CD4-positive, alpha-beta T cell treated with Interferon gamma for 1 hour (primary cell): ENCODE data around the gene PIK3C3.

Source experiments
- DNase-seq: peaks from one replicate; pipeline ENCODE4 v3.0.0-alpha.2; 2020

PIK3C3 gene

DNA sequence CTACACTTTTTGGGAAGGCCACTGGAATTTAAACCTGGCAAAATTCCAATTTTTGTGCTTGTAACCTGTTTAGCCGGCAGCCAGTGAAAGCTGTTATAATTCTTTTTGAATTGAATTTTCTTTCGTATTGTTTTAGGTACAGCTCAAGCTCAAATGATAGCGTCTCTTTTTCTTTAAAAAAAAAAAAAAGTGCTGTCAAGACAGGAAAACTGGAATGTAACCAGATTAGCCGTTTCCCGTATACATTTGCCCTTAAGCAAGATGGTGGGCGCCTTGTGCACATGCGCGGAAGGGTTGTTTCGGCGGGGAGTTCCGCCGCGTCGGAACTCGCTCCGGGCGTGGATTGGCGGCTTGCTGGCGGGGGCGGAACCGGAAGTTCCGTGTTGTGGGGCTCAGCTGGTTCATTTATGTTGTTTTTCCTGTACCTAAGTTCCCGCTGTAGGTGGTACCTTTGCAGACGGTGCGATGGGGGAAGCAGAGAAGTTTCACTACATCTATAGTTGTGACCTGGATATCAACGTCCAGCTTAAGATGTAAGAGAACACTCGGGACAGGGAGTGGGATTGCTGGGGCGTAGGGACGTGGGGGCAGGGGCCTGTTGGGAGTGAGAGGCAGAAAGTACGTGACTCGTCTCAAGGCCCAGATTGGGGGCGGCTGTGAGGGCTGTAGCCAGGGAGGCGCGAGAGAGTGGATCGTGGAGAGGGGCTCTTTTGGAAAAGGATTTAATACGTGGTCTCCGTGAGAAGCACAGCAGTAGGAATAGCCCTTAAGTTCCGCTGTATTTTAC is at the start of gene PIK3C3:
Gene PIK3C3 (plus strand): TSS at position 408 of the 787 bp plus-strand sequence. CDS start 58 bp downstream, at position 466.
- DNase-seq: peak; percentile 97

DNA sequence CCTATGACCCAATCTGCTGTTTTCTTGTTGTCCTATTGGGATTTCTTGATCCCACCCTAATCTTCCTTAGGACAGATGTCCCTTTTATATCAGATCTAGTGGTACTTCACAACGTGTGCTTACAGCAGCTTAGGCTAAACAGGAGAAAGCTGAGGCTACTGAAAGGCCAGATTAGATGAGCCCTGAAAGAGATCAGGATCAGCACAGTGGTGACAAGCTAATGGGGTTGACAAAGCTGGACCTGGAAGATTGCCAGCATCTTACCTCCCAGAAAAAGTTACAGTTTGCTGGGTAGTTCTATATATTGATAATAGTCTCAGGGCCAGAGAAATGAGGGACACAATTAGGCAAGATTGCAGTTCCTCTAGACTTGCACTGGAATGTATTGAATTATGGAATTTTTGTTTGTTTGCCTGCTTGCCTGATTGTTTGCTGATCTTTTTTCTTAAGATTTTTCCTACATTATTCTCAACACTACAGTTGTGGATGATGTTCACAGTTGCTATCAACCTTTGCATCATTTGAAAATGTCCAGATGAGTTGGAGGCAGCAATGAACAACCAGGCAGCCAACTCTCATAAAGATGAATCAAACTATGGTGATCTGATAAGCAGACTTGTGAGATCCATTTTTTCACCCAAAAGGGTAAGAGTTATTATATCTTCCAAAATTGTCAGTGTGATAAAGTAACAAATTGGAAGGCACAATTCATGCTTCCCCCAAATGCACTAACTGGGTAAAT is 49.1 kb upstream of the PIK3C3 start:
- no peak for DNase-seq

DNA sequence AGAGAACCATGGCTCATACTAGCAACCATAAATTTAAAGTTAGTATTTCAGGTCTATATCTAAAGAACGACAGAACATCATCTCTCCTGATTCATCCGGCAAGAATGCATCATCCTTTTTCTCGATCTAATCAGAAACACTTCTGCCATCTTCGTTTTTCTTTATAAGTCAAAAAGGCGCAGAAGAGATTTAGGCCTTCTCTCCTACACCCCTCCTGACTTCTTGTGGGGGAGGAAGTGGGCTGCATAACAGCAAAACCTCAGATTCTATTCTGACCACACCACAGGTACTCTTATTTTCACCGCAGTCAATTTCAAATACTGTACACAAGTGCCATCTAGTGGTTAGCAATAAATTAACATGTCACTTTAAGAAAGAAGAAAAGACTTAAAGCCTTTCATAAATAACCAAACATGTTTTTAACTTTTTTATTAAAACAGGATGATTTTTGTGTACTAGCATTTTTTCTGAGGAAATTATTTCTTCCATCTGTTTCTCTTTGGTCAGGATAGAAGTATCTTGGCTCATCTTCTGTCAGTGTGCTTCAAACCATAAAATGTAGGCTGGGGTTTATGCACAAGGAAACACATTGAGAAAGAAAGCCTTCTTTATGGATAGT is 48.4 kb upstream of the PIK3C3 start:
- DNase-seq: peak; percentile 11

DNA sequence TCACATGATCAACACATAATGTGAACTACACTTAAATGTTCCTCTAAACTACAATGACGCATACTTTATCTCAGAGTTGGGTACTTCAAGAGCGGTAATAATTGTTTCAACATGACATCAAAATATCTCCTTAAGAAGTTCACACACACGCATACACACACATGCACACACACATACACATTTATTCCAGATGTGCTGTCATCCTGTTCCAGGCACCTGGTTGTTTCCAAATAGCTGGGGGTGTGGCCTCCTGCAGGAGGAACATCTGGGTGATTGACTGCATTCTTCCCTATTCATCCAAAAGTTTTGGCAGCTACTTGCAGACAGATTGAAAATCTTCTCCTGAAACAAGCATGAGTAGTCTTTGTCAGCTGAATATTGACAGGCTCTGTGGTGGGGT is 37.9 kb upstream of the PIK3C3 start:
- DNase-seq: no peak

DNA sequence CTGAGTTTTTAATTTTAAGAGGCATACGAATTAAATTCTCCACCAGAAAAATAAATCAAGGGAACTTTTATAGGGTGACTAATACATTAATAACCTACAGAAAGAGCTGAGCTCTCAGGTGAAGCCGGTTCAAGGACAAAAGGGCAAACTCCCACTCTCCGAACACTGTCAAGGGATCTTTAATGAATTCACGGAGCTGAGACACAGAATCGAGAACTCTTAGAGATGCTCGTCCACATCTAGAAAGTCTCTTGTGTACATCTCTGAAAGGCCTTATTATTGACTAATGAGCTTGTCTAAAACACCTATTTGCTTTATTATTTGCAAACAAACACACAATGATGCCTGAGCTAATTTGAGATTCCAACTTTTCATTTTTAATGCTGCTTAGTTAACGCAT is 33.3 kb upstream of the PIK3C3 start:
- DNase-seq: no peak

DNA sequence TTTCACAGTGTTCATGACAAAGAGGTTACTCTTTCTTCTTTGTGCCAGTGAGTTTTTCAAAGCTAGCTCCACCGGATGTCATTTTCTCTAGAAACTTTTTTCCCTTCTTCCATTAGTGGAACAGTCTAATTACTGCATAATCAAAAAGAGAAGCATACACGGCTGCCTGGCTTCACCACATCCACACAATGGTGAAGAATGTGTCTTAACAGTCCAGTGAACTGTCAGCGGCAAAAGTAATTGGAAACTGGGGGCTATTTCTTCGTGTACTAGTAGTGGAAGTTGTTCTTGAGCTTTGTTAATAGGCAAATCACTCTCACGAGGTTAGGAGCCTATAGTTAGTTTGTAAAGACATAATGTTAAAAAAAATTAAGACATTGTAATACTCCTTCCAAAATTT is 32.9 kb upstream of the PIK3C3 start:
- DNase-seq: no peak

DNA sequence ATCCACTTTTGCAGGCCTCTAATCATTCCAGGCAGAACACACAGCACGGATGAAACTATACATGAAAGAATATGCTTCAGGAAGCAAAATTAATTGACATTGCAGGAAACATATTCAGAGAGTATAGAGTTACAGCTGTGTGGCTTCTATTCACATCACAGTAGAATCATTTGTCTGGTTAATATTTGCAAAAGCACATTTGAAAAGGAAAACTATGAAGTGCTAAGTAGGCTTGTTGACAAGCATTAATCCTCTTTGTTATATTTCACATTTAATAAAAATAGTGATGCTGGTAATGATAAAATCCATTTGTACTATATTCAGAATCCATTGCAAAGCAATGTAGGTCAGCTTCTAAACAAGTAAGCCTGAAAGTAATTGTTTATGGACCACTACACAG is 32.2 kb upstream of the PIK3C3 start:
- DNase-seq: no peak

DNA sequence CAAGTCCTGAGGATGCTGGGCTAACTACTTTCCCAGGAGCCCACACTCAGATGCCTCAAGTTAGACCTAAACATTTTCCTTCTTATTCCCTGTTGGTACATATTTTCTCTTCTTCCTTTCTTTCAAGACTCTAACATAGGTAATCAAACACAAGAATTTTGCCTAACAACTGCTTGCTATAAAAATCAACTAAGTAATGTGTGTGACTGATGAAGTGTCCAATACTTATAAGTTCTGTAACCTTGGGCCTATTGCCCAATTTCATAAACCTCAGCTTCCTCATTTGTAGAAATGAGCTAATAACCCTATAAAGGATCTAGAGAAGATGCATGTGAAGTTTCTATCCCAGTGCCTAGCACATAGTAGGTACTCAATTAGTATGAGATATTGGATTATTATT is 31.6 kb upstream of the PIK3C3 start:
- no peak for DNase-seq

DNA sequence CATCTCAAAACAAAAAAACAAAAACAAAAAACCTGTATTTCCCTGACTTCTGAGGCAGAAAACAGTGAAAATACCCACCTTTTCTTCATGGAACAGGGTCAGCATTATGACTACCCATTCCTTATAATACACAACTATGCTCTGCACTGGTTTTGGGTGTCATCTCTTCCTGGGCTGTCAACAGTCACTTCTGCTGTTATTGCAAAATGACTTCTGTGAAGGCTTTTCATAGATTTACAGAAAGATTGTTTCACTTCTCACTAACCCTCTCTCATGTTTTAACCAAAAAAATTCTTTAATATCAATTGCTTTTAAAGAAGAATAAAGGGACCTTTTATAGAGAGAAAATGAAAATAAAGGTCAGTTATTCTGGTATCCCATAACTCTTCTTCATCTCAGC is 26.5 kb upstream of the PIK3C3 start:
- DNase-seq: no peak

DNA sequence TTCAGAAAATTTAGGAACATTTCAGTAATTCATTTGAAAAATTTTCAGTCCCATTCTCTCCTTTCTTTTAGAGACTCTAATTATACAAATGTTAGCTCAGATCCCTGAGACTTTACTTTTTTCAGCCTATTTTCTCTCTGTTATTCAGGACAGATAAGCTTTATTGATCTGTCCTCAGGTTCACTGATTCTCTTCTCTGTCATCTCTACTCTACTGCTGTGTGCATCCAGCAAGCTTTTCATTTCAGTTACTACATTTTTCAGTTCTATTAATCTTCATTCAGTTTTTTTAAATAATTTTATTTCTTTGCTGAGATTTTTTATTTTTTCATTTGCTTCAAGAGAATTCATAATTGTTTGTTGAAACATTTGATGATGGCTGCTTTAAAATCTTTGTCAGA is 22.1 kb upstream of the PIK3C3 start:
- DNase-seq: no peak

DNA sequence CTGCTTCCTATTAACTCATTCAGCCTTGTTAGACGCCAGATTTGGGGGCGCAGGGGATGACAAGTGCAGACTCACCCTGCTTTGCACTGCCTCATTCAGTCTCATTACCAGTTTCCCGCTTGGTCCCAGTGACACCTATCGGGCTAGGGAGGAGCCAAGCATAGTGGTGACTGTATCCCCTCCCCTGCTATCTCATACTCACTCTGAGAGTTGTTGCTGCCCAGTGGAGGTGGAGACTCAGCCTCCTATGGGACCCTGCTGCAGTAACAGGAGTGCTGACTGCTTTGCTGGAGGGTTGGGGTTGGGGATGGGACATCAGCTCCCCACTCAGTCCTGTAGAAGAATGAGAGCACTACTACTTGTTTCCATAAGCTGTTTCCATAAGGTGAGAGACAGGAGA is 21.3 kb upstream of the PIK3C3 start:
- no peak for DNase-seq

DNA sequence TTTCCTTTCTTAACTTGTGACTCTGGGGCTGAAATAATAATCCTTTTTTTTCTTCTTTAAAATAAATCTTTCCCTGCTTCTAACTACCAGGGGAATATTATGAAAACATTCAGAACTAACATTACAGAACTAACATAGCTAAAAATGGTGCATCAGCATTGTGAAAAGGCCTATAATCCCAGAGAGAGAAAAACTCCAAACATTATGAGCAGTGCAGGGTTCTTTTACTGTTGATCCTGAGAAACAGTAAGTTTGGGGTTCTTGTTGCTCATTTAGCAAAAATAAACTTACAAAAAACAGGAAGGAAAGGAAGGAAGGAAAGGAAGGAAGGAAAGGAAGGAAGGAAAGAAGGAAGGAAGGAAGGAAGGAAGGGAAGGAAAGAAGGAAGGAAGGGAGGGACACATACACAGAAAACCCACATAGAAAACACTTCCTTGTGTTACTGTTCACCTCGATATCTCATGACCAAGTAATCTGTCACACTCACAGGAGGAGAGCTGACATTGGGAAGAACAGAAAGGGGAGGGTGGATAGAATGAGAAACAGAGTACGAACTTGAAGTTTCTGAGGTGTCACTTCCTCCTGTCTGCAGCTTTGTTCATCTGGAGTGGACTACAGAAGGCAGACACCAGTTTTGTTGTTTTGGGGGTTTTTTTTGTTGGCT is 18.4 kb upstream of the PIK3C3 start:
- no peak for DNase-seq

DNA sequence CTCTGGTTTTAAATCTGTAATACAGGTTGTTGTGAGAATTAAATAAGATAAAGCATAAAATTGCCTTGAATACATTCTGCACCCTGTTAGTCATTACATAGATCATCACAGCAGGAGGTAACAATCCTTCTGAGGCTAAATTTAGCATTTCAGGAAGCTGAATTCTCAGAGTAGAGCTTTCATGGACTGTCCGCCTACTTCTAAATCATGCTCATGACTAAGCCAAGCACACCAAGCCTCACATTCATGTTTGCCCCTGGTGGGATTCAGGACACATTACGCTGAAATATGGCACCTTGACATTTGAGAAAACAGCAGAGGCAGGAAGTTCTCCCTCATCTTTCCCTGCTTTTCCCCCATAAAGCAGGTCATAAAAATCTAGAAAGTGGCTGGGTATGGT is 16.6 kb upstream of the PIK3C3 start:
- DNase-seq: no peak

DNA sequence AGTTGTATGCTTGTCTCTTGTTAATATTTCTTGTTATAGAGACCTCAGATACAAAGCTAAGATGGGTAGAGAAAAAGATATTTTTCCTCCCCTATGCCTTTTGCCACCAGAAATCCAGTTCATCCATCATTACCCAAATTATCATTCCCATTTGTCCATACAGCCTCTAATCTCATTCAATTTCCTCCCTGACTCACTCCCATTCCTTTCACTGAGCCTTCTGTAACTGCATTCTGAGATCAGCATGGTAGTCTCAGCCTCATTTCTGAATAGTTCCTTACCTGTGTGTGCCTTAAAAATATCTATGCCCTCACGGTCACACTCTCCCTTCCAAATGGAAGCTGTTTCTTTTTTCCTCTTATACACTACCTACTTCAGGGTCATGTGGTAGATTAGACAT is 15.7 kb upstream of the PIK3C3 start:
- DNase-seq: no peak

DNA sequence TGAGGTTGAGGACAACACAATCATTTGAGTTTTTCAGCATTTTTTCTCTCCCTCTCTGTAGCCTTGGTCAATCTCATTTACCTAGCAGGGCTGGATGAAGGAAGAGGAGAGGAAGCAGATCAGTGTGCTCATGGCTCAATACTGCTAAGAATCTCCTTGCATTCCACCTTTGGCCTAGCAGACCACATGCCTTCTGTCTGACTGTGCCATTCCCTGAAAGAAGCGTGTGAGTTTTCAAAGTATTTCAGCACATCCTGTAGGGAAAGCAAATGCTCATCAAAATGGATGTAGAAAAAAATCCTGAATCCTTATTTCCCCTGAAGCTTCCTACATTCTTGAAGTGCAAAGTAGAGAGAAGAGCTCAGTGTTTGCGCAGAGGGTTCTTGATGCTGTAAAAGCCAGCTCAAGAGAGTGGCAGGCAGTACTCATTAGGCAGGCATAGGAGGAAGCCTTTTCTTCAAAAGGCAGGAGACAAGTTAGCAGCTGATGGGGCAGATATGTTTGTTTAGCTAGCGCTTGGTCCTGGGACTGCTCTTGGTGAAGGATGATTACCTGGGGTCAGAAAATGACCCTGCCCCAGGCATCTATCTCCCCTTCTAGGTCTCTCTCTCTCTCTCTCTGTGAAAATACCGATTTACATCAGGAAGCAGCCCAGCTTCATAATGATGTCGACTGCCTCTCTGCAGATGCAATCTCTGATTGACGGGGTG is 14.4 kb upstream of the PIK3C3 start:
- DNase-seq: no peak

DNA sequence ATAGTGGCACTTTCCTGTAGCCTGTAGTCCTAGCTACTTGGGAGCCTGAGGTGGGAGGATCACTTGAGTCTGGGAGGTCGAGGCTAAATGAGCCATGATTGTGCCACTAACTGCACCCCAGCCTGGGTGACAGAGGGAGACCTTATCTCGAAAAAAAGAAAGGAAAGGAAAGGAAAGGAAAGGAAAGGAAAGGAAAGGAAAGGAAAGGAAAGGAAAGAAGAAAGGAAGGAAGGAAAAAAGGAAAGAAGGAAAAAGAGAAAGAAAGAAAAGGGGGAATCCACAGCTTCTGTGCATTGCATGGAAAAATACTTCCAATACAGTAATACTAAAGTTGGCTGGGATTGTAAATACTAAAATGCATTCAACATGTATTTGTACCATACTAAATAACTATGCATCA is 12.8 kb upstream of the PIK3C3 start:
- no peak for DNase-seq

DNA sequence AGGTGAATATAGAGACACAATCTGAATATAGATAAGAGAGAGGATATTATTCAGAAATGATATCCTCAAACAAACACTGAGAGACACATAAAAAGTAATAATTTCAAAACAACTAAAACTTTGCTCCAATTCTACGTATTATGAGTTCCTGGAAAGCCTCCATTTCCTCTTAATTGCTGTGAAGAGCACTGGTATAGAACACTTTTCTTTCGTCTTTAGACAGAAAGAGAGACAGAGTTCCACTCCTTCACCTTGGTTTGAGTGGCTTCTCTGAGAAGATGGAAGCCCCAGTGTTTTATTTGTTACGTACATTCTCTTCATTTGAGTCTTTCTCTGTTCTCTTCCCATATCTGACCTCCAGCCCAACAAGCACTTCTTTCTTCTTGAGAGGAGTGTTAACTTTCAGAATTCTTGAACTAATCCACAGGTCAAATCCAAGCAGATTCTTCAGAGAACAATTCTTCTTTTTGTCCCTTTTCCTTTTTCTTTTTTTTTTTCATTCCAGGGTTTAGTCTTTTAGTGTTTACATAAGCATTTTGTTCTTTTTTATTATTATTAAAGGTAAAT is 6.4 kb upstream of the PIK3C3 start:
- DNase-seq: no peak

DNA sequence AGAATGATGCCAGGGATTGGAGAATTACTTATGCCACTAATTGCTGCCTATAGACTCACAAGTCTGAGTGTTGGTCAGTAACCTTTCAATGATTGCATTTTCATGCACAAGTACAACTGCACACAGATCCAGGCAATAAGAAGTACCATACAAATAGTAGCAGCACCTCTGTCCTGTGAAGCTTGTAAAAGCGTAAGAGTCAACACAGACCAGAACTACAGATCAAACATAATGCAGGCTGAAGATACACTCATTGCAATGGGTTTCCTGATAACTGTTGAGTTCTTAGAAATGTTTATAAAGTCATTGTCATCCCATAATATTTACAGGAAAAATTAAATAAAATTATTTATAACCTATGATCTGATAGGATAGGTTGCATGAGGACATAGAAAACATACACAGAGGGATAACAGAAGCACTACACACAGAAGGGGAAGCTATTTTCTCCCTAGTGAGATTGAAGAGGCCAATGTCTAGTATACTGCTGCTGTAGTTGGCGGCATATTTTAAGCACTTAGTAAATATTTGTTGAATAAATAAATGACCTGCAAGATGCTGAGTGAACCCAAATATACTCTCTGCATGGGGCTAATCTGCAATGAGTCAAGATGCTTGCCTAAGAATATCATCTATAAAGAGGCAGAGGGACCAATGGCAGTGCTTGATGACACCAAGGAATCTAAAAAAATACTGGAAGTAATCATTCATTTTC is 5.7 kb upstream of the PIK3C3 start:
- no peak for DNase-seq

DNA sequence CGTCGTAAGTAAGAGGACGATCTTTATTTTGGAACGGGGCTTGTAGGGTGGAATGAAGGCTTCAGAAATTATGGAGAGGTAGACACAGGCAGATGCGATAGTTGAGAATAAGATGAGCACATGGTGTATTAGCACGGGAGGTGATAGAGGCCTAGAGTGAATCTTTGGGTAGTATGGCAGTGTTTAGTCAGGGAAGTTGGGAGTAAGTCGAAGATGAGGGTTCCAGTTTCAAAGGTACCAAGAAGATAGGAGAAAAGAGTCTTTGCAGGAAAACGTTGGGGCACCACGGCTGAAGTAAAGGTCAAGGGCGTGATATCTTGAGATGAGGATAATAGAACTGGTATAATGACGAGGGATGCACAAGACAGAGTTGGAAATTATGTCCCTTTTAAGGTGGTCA is 654 bp downstream of the PIK3C3 start:
- no peak for DNase-seq

DNA sequence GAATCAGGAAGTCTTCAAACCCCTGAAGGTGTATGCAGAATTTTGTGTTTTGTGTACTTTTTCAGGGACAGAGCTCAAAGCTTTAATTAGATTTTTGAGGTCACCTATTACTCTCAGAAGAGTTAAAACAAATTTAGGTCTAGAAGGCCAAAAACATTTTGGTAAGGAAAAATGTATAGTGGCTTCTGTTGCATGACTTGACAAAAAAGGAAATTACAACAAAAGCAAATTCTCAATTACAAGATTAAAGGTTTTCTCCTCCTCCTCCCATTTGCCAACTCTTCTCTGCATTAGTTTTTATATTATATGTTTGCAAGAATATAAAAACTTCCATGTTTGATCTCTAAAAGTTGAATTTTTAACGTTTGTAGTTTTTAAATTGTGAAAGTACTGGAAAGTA is 4.0 kb downstream of the PIK3C3 start:
- no peak for DNase-seq

DNA sequence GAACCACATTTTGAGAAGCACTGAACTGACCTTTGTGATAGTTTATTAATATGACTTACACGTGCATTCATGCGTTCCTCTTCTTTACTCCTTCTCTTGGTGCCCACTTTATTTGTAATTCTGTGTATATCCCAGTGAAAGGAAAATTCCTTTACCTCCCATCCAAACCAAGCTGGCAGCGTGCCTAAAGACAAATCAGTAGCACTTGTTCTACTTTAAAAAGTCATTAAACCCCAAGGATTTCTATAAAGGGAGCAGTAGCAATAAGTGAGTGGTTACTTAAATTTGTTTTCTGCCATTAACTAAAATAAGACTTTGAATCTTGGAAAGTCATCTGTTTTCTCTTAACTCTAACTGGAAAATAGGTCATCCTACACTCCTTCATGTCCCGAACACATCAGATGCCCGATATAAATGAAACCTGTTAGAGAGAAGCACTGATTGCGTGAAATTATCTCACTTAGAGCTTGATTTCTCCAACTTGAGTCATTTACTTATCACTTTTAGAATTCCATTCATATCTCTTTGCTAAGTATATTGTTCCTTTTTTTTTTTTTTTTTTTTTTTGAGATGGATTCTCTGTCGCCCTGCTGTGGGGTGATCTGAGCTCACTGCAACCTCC is 10.7 kb downstream of the PIK3C3 start:
- DNase-seq: no peak
